ENCODE data around the gene THUMPD3. TPM values are rescaled to one million over a fixed set of nuclear protein-coding genes. Genes with fewer than 3 reads are reported as not detected.
A peak's percentile ranks its signal among the peaks of the same experiment; 100 is the strongest.

THUMPD3 gene
- total and polyA plus RNA-seq, 2 of the 13 experiments (the other 11 are each of a cell fraction or from before 2014, with no cell fraction given) = 31.2 to 44.1 TPM

DNA sequence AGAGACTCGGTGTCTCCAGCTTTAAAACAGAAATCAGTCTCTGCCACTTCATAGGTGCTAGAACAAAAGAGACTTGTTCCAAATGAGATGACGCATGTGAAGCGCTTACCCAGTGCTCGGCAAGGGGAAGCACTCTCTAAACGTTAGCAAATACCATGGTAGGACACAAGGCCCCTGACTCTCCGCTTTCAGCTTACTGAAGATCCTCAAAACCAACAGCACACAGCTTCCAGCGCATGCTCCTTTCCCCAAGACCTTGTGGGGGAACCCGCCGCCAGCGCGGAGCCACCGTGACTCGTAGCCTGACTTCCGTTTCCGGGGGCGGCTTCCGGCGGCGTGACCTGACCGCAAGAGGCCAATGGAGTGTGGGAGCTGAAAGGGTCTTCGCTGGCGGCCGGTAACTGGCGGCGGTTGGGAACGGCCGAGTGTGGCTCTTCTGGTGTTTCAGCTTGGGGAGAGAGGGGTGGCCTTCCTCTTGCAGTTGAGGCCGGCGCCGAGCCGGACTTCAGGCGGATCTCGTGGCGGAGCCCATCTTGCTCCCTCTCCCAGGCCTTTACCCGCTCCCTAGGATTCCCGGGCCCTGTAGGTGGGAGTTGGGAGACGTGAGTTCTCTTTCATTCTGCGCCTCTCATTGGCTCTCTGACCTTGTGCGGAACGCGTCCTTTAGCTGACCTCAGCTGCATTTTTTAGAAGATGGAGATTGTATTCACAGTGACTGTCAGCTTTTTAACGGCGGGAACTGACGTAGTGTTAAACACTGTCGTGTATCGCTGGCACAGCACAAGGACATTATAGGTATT is at the start of gene THUMPD3 (continued):
- TF ChIP-seq ZNF281 (CRISPR knock-in tag; IDR thresholded peaks at IDR 0.05; ENCODE audit: borderline replicate concordance) (peak; percentile 60; the same call in 1 of the 2 replicates), SIN3A (IDR thresholded peaks at IDR 0.05; ENCODE audit: borderline replicate concordance, low read depth, low read length) (peak; percentile 84), HMGA1 (CRISPR knock-in tag; conservative IDR thresholded peaks at IDR 0.05) (no peak), ZBTB4 (CRISPR knock-in tag; IDR thresholded peaks at IDR 0.05; ENCODE audit: borderline replicate concordance) (peak; percentile 60; the same call in 1 of the 2 replicates), CCAR2 (optimal IDR thresholded peaks at IDR 0.05; ENCODE audit: low read depth, low read length) (no peak), BCLAF1 (IDR thresholded peaks at IDR 0.05) (no peak), KLF15 (CRISPR knock-in tag; IDR thresholded peaks at IDR 0.05; ENCODE audit: borderline replicate concordance) (peak; percentile 85; the same call in 1 of the 2 replicates), ZSCAN21 (CRISPR knock-in tag; IDR thresholded peaks at IDR 0.05; ENCODE audit: borderline replicate concordance) (peak; percentile 65; the same call in 1 of the 2 replicates), ZNF569 (CRISPR knock-in tag; IDR thresholded peaks at IDR 0.05; ENCODE audit: borderline replicate concordance) (no peak), TERF1 (CRISPR knock-in tag; IDR thresholded peaks at IDR 0.05) (no peak), TBX3 (IDR thresholded peaks at IDR 0.05; ENCODE audit: borderline replicate concordance) (no peak), RFX3 (CRISPR knock-in tag; IDR thresholded peaks at IDR 0.05) (no peak)
- TF ChIP-seq, protein P1, sequence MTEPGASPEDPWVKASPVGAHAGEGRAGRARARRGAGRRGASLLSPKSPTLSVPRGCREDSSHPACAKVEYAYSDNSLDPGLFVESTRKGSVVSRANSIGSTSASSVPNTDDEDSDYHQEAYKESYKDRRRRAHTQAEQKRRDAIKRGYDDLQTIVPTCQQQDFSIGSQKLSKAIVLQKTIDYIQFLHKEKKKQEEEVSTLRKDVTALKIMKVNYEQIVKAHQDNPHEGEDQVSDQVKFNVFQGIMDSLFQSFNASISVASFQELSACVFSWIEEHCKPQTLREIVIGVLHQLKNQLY (CRISPR knock-in tag; IDR thresholded peaks at IDR 0.05) = peak; percentile 72

Measured in HepG2 (cell line).